Left hindlimb (tissue), 1 donor: Measurements from ENCODE around the gene SLC10A3.

Experiments used
- DNase-seq: peaks from one replicate; pipeline ENCODE4 v3.0.0-alpha.2; 2018

The SLC10A3 gene

GRCh38 chrX:154490414-154491083 is at the start of gene SLC10A3:
Gene SLC10A3 (minus strand): TSS chrX:154490629. CDS start chrX:154488940, 1,689 bp downstream.
- peak; percentile 96 for DNase-seq

- DNase-seq = no peak
Measured at GRCh38 chrX:154539077-154539476, 48.6 kb upstream of the SLC10A3 start.

GRCh38 chrX:154535892-154536291 is 45.5 kb upstream of the SLC10A3 start:
- no peak for DNase-seq

DNA sequence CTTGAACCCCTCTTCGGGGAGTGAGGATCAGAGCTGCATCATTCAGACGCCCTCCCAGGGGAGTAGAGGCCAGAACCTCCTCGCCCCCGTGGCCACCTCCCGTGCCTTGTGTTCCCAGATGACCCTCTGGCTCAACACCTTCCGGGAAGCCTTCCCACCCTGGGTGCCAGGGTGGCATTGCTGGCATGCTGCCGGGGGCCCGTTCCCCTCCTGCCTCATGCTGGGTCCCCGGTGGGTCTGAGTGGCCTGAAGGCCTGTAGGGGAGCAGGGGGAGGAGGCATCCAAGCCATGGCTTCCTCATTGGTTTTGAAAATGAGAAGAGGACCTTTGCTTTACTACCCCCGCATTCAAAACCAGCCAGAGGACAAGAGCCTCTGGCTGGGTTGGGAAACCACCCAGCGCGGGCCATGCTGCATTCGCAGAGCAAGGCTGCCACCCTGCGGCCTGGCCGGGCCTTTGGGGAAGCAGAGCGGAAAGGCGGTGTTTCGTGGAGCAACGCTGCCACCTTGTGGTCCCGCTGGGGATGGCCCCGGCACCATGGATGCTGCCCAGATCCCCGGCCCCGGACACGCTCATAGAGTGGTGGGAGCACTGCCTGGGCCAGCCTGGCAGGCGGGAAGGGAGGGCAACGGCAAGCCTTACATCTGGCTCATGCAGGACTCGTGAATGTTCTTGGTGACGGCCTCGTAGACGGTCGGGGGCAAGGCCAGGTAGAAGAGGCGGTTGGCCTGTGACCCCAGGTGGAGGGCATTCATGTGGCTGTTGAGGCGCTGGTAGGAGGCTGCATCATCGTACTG is 44.3 kb upstream of the SLC10A3 start:
- peak; percentile 88 for DNase-seq

DNA sequence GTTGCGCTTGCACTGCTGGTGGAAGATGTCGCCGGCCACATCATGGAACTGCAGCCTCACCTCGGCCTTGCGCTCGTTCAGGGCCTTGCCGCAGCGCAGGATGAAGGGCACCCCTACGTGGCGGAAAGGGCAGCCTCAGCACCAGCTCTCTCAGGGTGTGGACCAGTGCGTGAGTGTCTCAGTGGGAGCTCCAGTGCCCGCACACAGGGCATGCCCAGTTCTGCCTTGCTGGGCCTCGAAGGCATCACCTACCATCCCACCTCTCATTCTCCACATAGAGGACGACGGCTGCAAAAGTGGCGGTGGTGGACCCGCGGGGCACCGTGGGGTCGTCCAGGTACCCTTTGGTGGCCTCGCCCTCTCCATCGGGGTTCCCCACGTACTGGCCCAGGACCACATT is 42.3 kb upstream of the SLC10A3 start:
- no peak for DNase-seq

DNA sequence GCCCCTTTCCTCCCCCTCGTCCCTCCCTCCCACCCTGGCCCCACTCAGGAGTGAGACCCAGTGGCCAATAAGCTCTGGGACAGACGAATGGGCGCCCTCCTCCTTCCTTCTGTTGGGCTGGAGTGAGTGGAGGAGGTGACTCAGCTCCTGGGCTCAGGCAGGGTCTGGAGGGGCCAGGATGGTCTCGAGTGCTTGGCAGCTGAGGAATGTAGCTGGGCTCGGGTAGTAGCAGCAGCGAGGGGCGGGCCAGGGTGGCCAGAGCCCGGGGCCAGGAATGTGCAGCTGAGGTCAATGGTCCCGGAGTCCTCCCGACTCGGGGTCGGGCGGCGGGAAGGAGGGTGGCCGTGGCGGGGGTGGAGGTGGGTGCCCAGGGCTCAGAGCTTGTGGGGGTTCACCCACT is 41.2 kb upstream of the SLC10A3 start:
- no peak for DNase-seq

DNA sequence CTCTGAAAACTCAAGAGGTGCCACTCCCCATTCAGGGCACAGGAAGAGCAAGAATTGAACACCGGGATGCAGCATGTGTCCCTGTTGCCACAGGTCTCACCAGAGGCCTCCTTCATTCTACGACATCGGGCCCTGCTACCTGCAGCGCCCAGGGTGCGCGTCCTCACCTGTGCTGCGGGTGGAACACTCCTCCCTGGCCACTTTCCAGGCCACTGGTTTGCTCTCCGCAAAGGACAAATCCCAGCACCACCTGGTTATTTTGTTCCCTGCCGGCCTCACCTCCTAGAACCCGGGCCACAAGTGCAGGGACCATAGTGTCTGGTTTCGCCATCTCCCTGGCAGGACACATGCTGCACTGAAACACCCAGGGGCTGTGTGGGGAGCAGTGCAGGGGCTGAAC is 39.9 kb upstream of the SLC10A3 start:
- DNase-seq = no peak

DNA sequence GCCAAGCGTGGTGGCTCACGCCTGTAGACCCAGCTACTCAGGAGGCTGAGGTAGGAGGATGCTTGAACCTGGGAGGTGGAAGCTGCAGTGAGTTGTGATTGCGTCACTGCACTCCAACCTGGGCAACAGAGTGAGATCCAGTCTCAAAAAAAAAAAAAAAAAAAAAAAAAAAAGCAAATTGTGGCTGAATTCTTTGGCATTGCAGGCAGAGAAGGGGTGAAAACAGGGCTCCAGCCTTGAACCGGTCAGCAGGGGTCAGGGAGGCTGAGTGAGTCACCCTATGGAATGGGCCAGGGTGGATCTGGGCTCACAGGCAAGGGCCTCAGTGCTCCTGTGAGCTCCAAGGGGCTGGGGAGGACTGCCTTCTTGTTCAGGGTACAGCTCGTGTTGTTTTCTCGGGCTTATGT is 38.8 kb upstream of the SLC10A3 start:
- no peak for DNase-seq

DNA sequence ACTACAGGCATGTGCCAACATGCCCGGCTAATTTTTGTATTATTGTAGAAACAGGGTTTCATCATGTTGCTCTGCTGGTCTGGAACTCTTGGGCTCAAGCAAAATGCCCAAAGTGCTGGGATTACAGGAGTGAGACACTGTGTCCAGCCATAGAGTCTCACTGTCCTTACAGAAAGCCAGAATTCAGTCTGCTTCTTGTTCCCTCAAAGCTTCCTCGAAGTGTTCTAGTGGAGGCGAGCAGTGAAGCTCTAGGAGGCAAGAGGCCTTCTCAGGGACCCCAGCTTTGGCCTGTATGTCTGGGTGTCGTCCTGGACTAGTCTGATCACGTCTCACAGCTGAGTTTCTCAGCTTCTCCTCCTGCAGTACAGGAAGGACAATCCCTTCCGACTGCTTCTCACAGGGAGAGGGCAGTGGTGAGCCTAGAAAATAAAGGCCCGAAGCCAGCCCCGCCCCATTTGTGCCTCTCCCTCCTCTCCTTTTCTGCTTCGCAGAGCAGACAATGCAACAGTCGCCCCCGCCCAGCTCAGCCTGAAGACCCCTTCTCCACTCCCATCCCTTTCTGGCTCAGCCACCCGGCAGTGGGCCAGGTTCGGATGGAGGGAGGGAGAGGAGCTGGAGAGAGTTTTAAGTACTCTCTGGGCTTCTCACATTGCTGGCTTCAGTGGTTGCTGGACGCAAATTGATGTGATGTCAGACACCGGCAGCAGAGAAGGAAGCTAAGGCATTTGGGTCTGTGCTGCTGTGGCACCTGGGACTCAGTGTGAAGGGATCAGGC is 36.7 kb upstream of the SLC10A3 start:
- peak; percentile 92 for DNase-seq

GRCh38 chrX:154525606-154526490 is 35.4 kb upstream of the SLC10A3 start:
- no peak for DNase-seq

DNA sequence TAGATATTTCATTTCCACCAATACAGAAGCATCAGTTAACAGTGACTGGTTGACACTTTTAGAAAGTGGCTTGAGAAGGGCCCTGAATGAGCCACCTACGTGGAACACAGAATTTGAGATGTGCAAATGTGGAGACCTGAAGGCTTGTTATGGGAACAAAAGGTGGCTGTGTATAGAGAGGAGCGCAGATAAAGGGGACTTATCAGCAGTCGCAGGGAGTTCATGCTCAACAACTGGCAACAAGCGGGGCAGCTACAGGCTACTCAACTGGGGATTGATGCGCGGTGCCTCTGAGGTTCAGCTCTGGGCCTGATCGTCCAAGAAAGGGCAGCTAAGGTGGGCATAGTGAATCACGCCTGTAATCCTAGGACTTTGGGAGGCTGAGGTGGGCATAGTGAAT is 29.0 kb upstream of the SLC10A3 start:
- no peak for DNase-seq

GRCh38 chrX:154517101-154517781 is 26.8 kb upstream of the SLC10A3 start:
- DNase-seq = no peak

GRCh38 chrX:154516656-154517100 is 26.2 kb upstream of the SLC10A3 start:
- peak; percentile 45 for DNase-seq

DNA sequence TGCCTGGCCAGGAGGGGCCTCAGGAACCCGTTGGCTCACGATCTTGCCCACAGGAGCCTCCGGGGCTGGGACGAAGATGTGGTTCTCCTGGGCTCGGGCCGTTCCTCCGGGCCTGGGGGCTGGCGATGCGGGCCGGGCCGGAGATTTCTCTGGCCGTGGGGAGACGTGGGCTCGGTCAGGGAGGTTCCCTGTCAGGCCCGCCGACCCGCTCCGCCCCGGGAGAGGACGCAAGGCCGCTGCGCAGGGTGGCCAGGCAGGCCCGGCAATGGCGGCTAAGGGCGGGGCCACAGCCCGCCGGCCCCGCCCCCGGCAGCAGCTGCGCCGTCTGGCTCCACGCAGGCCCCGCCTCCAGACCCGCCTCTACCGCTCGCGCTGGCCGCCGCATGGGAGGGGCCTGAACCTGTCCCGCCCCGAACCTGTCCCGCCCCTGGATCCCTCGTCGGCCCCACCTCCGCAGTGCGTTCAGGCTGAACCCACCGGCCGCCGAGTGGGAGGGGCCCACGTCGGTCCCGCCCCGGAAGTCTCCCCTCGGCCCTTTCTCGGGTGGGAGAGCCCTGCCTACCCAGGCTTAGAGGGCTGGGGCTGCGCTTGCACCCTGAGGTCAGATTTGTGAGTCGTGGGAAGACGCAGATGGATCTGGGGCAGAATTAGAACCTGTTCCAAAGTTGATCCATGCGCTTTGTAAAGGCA is 25.7 kb upstream of the SLC10A3 start, which contains the start of gene FAM3A:
Gene FAM3A (minus strand): TSS at position 267 of the 690 bp plus-strand sequence. CDS start 460 bp downstream, outside the sequence.
- DNase-seq = peak; percentile 96

- no peak for DNase-seq
Measured at GRCh38 chrX:154515090-154515965, 24.9 kb upstream of the SLC10A3 start.

DNA sequence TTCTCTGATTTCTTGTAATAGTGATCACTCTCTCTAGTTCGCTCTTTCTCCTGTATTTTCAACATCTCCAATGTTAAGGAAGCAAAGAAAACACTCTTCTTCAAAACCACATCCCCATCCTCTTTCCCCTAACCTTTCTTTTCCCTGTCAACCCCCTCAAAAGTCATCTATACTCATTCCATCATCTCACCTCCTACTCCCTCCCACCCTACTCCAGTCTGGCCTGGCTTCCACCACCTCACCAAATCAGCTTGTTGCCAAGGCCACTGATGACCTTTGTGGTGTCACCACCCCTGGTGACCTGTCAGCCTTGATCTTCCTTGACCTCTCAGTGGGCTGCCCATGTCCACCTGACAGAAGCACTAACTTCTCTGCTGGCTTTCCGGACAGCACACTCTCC is 23.3 kb upstream of the SLC10A3 start:
- DNase-seq = no peak

DNA sequence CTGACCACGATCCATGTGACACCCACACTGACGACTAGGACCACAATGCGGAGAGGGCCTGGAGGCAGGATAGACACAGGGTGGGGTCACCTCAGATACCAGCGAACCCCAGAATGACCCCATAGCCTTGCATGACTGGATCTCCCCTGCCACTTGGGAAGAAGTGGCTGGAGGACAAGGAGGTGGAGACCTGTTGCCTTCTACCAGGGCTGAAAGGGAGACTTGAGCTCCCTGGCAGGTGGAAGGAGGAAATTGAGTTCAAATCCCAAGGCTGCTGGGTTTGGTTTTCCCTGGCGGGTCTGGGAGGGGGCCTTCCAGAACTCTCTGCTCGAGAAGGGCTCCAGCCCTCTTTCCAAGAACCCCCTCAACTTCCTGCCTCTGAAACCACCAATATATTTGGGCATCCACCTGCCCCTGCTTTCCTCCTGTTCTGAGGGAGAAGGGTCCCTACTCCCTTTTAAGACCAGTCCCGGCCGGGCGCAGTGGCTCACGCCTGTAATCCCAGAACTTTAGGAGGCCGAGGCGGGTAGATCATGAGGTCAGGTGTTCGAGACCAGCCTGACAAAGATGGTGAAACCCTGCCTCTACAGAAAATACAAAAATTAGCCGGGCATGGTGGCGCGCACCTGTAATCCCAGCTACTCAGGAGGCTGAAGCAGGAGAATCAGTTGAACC is 22.6 kb upstream of the SLC10A3 start:
- no peak for DNase-seq

GRCh38 chrX:154511761-154512160 is 21.3 kb upstream of the SLC10A3 start:
- no peak for DNase-seq

DNA sequence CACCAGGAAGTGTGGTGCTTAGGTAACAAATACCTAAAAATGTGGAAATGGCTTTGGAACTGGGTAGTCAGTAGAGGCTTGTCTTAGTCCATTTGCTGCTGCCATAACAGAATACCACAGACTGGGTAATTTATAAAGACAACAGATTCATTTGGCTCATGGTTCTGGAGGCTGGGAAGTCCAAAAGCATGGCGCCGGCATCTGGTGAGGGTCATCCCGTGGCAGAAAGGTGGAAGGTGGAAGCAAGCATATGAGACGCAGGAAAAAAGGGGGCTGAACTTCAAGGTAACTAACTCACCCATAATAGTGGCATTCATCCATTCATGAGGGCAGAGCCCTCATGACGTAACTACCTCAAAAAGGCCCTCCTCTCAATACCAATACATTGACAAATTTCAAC is 19.0 kb upstream of the SLC10A3 start:
- DNase-seq = no peak

DNA sequence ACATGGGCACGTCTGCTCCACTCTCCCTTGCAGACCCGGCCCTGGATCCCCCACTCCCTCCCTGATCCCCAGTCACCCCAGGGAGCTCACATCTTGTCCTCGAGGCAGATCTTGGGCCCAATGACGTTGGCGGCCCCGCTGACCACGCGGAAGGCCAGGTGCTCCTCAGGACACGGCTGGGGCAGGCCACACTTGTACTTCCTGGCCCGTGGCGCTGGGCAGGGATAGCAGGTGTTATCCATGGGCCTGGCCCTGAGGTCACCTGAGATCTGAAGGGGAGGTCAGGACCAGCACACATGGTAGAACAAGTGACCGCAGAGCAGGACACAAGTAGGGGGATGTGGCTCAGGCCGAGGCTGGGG is 17.9 kb upstream of the SLC10A3 start:
- no peak for DNase-seq
